Caco-2 (cell line): ENCODE data around the gene CST11. TPM values are rescaled to one million over a fixed set of nuclear protein-coding genes. Genes with fewer than 3 reads are reported as not detected.

ENCODE experiments used
- BruUV-seq: library from RNA; stranded (reverse); fragments of 400-500 nt; replicated peaks from 2 replicates; lab custom pipeline; 2021; lab: Mats Ljungman, UMichigan
- CTCF ChIA-PET: fragments of 300-600 bp; sonication (Branson Sonifier 250); formaldehyde crosslinking; loops from one replicate; lab custom pipeline; 2022; ENCODE audit warnings: antibody characterized with exemption; lab: Charles Lee
- POLR2A ChIA-PET: fragments of 300-600 bp; sonication (Branson Sonifier 250); formaldehyde crosslinking; loops from one replicate; lab custom pipeline; 2022; ENCODE audit warnings: antibody characterized with exemption; lab: Charles Lee
- DNase-seq, 2 experiments: peaks; one replicate each; pipeline versions ENCODE4 v3.0.0 to v3.0.0-alpha.2; 2020 to 2022
- H3K27me3 ChIP-seq: replicated peaks from 2 replicates; pipeline ENCODE4 v1.6.0; 2011; ENCODE audit warnings: low read length; ENCODE audit not compliant: control insufficient read depth, insufficient read depth
- H3K36me3 ChIP-seq: 2 replicates; pipeline ENCODE4 v1.5.1; 2011; ENCODE audit warnings: low read length; ENCODE audit not compliant: control insufficient read depth, insufficient read depth
- H3K4me1 ChIP-seq: fragments of 250-450 bp; sonication (Bioruptor Pico); 2 replicates; pipeline ENCODE4 v1.5.1; 2020; ENCODE audit warnings: mild to moderate bottlenecking
- H3K4me3 ChIP-seq: 2 replicates; pipeline ENCODE4 v1.5.1; 2011; ENCODE audit warnings: low read depth, mild to moderate bottlenecking, control low read depth, low read length
- H3K9me3 ChIP-seq: fragments of 250-450 bp; sonication (Bioruptor Pico); 2 replicates; pipeline ENCODE4 v1.5.1; 2020; ENCODE audit warnings: mild to moderate bottlenecking, moderate library complexity
- H3K27ac Mint-ChIP-seq: one replicate; pipeline ENCODE4 v1.8.0; 2022; ENCODE audit warnings: mixed read lengths; ENCODE audit not compliant: unreplicated experiment
- H3K27me3 Mint-ChIP-seq: one replicate; pipeline ENCODE4 v1.8.0; 2022; ENCODE audit warnings: mixed read lengths; ENCODE audit not compliant: insufficient read depth, unreplicated experiment
- H3K36me3 Mint-ChIP-seq: one replicate; pipeline ENCODE4 v1.8.0; 2022; ENCODE audit warnings: mild to moderate bottlenecking, mixed read lengths; ENCODE audit not compliant: insufficient read depth, unreplicated experiment
- H3K4me1 Mint-ChIP-seq: one replicate; pipeline ENCODE4 v1.8.0; 2022; ENCODE audit warnings: low read depth, mixed read lengths; ENCODE audit not compliant: unreplicated experiment
- H3K4me3 Mint-ChIP-seq: one replicate; pipeline ENCODE4 v1.8.0; 2022; ENCODE audit warnings: mild to moderate bottlenecking, moderate library complexity, mixed read lengths; ENCODE audit not compliant: unreplicated experiment
- H3K9me3 Mint-ChIP-seq: one replicate; pipeline ENCODE4 v1.8.0; 2022; ENCODE audit warnings: mixed read lengths; ENCODE audit not compliant: unreplicated experiment
- intact Hi-C: fragments of 100-400 bp; cut with micrococcal nuclease; formaldehyde crosslinking; loops from one replicate; pipeline ENCODE4 v1.10.0; 2022; ENCODE audit not compliant: unreplicated experiment
- total RNA-seq: library from RNA; stranded (reverse); gene quantifications from 2 replicates; pipeline ENCODE4 v1.2.3, GENCODE V29; 2022
- TF ChIP-seq, protein P1 (sequence below), 2 experiments: fragments of 200-600 bp in 1 of 2; IDR thresholded peaks; 1 replicate in 1 of 2; 2 replicates in 1 of 2; pipeline versions ENCODE4 v1.5.1 to v1.8.0; 2011 to 2022; ENCODE audit warnings: antibody characterized with exemption in 1 of 2, control low read depth in 1 of 2, inconsistent platforms in 1 of 2, low read depth in 1 of 2, low read length in 1 of 2, mild to moderate bottlenecking in 1 of 2, moderate library complexity in 1 of 2; ENCODE audit not compliant: insufficient read depth in 1 of 2, severe bottlenecking in 1 of 2, unreplicated experiment in 1 of 2

Gene CST11
- total RNA-seq, 1 experiment from 2014 or later, result not detected

DNA sequence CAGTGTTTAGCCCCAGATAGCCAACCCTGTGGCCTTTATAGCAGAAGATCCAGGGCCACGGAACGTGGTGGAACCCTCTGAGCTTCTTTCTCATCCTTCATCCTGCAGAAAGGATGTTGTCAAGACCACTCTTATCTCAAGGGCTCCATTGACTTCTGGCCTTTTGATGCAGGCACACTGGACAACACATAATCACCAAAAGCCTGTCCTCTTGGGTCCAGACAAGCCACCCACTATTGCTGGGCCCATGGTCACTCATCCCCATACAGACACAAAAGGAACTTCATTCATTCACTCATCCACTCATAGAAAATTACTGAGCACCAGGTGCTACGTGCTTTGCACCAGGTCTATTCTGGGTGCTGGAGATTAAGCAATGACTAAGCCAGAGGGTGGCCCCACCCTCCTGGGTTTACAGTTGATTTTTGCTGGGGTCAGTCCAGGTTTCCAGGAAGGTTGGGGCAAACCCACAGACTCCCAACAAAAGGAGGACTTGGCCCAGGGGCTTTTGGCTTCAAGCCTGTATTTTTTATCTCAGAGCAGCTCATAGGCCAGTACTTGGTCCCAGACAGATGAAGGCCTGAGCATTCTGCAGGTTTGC, 40.6 kb upstream of the CST11 start:
- intact Hi-C loops, result no loop called here
- Histone ChIP-seq H3K4me1 (no peaks in the 10 kb centered on the region), H3K27me3 (0 out of 2 replicates have a peak, but pooled peaks cover 1% of the 10 kb centered on the region), H3K9me3 (no peaks in the 10 kb centered on the region; the same call in 1 of the 2 replicates), H3K4me3 (no peak overlapping the region), H3K36me3 (no peaks in the 10 kb centered on the region)
- CTCF ChIA-PET, result no interaction called here
- Mint-ChIP-seq H3K9me3 (no peaks in the 10 kb centered on the region), H3K27me3 (no peaks in the 10 kb centered on the region), H3K27ac (no peak overlapping the region), H3K36me3 (no peaks in the 10 kb centered on the region), H3K4me3 (no peak overlapping the region), H3K4me1 (no peaks in the 10 kb centered on the region)
- POLR2A ChIA-PET, result interaction anchor here (0.6 kb wide), 1 partner anchor 568 kb away, joined by 11 read pairs; no protein-coding TSS in a partner anchor
- DNase-seq, result no peak
- TF ChIP-seq, protein P1, sequence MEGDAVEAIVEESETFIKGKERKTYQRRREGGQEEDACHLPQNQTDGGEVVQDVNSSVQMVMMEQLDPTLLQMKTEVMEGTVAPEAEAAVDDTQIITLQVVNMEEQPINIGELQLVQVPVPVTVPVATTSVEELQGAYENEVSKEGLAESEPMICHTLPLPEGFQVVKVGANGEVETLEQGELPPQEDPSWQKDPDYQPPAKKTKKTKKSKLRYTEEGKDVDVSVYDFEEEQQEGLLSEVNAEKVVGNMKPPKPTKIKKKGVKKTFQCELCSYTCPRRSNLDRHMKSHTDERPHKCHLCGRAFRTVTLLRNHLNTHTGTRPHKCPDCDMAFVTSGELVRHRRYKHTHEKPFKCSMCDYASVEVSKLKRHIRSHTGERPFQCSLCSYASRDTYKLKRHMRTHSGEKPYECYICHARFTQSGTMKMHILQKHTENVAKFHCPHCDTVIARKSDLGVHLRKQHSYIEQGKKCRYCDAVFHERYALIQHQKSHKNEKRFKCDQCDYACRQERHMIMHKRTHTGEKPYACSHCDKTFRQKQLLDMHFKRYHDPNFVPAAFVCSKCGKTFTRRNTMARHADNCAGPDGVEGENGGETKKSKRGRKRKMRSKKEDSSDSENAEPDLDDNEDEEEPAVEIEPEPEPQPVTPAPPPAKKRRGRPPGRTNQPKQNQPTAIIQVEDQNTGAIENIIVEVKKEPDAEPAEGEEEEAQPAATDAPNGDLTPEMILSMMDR (IDR thresholded peaks at IDR 0.05; ENCODE audit: insufficient read depth in 1 of 2, low read depth in 1 of 2, low read length in 1 of 2, severe bottlenecking in 1 of 2, unreplicated experiment in 1 of 2), result no peak
- BruUV-seq, result no TSS peak

- Mint-ChIP-seq H3K4me3 (no peak overlapping the region), H3K9me3 (no peaks in the 10 kb centered on the region), H3K4me1 (no peaks in the 10 kb centered on the region), H3K27me3 (no peaks in the 10 kb centered on the region), H3K36me3 (no peaks in the 10 kb centered on the region), H3K27ac (no peak overlapping the region)
- POLR2A ChIA-PET, result interaction anchor here (0.6 kb wide), 1 partner anchor 567 kb away, joined by 11 read pairs; no protein-coding TSS in a partner anchor
- Histone ChIP-seq H3K4me1 (no peaks in the 10 kb centered on the region), H3K9me3 (no peaks in the 10 kb centered on the region; the same call in 1 of the 2 replicates), H3K36me3 (no peaks in the 10 kb centered on the region), H3K27me3 (0 out of 2 replicates have a peak, but pooled peaks cover 1% of the 10 kb centered on the region), H3K4me3 (no peak overlapping the region)
- intact Hi-C loops, result no loop called here
- DNase-seq, result no peak
- no TSS peak for BruUV-seq
- TF ChIP-seq, protein P1 (IDR thresholded peaks at IDR 0.05; ENCODE audit: insufficient read depth in 1 of 2, low read depth in 1 of 2, low read length in 1 of 2, severe bottlenecking in 1 of 2, unreplicated experiment in 1 of 2), result no peak
- CTCF ChIA-PET, result no interaction called here
Observed at GRCh38 chr20:23492292-23492691, 39.6 kb upstream of the CST11 start.

DNA sequence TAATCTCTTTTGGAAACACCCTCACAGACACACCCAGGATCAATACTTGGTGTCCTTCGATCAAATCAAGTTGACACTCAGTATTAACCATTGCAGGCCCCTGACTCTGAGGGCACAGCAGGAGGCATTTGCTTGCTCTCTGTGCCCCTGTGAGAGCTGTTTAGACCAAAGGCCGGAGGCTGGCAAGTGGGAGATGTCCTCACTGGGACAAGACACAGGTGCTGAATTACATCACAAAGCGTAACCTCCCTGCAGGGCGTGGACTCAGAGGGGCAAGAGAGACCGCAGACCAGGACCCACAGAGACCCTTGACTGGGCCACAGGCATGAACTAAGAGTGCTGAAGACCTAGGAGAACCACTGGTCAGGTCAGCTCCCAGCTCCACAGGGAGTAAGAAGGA, 38.1 kb upstream of the CST11 start, which contains the start of gene CST8:
TSS of gene CST8 (plus strand) at position 301 of the 400 bp plus-strand sequence. CDS start 551 bp downstream, outside the sequence.
- H3K27ac Mint-ChIP-seq, result no peak within 1 kb of the TSS
- TF ChIP-seq, protein P1 (IDR thresholded peaks at IDR 0.05; ENCODE audit: insufficient read depth in 1 of 2, low read depth in 1 of 2, low read length in 1 of 2, severe bottlenecking in 1 of 2, unreplicated experiment in 1 of 2), result no peak
- no peak for DNase-seq
- intact Hi-C loops, result no loop called here
- CTCF ChIA-PET, result no interaction called here
- BruUV-seq, result no TSS peak
- POLR2A ChIA-PET, result no interaction called here
- no peaks in the 10 kb centered on the region for H3K36me3 Mint-ChIP-seq
- no peaks in the 10 kb centered on the region for H3K4me1 Mint-ChIP-seq
- Histone ChIP-seq H3K9me3 (no peaks in the 10 kb centered on the region), H3K27me3 (no peaks in the 10 kb centered on the region), H3K4me1 (no peaks in the 10 kb centered on the region), H3K4me3 (no peak within 1 kb of the TSS), H3K36me3 (no peaks in the 10 kb centered on the region)
- no peaks in the 10 kb centered on the region for H3K27me3 Mint-ChIP-seq
- H3K4me3 Mint-ChIP-seq, result no peak within 1 kb of the TSS
- H3K9me3 Mint-ChIP-seq, result no peaks in the 10 kb centered on the region
